Ovary (tissue), 9 donors: Measurements from ENCODE around the gene UQCC2. TPM values are rescaled to one million over a fixed set of nuclear protein-coding genes. Genes with fewer than 3 reads are reported as not detected.

Source experiments
- DNase-seq, 5 donors: peaks; one replicate each; pipeline ENCODE4 v3.0.0-alpha.2; 2019 to 2020
- H3K27ac ChIP-seq, 2 donors: fragments of 200-600 bp; one replicate each; pipeline versions ENCODE4 v1.5.1 to v1.8.0; 2019 to 2022
- H3K27me3 ChIP-seq: fragments of 200-600 bp; one replicate; pipeline ENCODE4 v1.8.0; 2022
- H3K36me3 ChIP-seq: fragments of 200-600 bp; sonication (generic); one replicate; pipeline ENCODE4 v1.5.1; 2019
- H3K4me1 ChIP-seq: one replicate; pipeline ENCODE4 v1.8.1; 2013; ENCODE audit warnings: mild to moderate bottlenecking, moderate library complexity; ENCODE audit not compliant: insufficient read depth
- H3K4me3 ChIP-seq: fragments of 200-600 bp; sonication (generic); one replicate; pipeline ENCODE4 v1.5.1; 2017
- H3K9me3 ChIP-seq, 2 donors: fragments of 200-600 bp in 1 of 2; sonication (generic) in 1 of 2; one replicate each; pipeline versions ENCODE4 v1.5.1 to v1.8.1; 2013 to 2019; ENCODE audit warnings: mild to moderate bottlenecking in 1 of 2, moderate library complexity in 1 of 2
- EP300 ChIP-seq: sonication (generic); formaldehyde crosslinking; IDR thresholded peaks from one replicate; pipeline ENCODE4 v1.6.1; 2017; ENCODE audit warnings: antibody characterized with exemption
- POLR2A ChIP-seq: fragments of 450-650 bp; IDR thresholded peaks from one replicate; pipeline ENCODE4 v1.6.1; 2017; ENCODE audit warnings: antibody characterized with exemption, mild to moderate bottlenecking, moderate library complexity
- WGBS, 3 donors: extraction: QIAGEN DNeasy Blood & Tissue Kit in 1 of 3; methylation state at CpG; one replicate each; pipeline versions ENCODE4 v1.1.5 to v1.1.7; 2013 to 2017; 5-methylcytosine and 5-hydroxymethylcytosine counted together
- intact Hi-C, 4 donors: fragments of 100-400 bp; cut with DNase I; formaldehyde crosslinking; loops; one replicate each; pipeline versions ENCODE4 v1.11.0 to v1.15.1; 2022 to 2023
- polyA plus RNA-seq, 2 donors: library from polyadenylated mRNA; stranded (reverse); fragments of 200-250 nt in 1 of 2; fragments of 350-450 nt in 1 of 2; fragmentation: Illumina TruSeq in 1 of 2; extraction: RNeasy Lipid Tissue Mini Kit (QIAGEN cat#74804) in 1 of 2; gene quantifications; one replicate each; pipeline ENCODE4 v1.2.3, GENCODE V29; 2013 to 2014
- total RNA-seq, 7 donors: library from RNA; depleted of rRNA in 2 of 7; stranded (reverse); fragments of >200 nt in 2 of 7; fragmentation: NEBNext Ultra II Directional in 3 of 7; extraction: Animal tissue kit (Norgen Biotek cat#: 25700) in 3 of 7; gene quantifications; one replicate each; pipeline versions ENCODE4 v1.1.0 to v1.2.4, GENCODE V29; 2016 to 2023
- TF ChIP-seq, protein P1 (sequence below), 3 donors: fragments of 450-650 bp in 2 of 3; fragments of 200-600 bp in 1 of 3; IDR thresholded peaks; one replicate each; pipeline versions ENCODE4 v1.5.1 to v1.8.0; 2016 to 2022; ENCODE audit warnings: antibody characterized with exemption in 3 of 3, mild to moderate bottlenecking in 1 of 3
- donor health status: DM: no; HTN: no; CAD: no; lungs with moderate emphysema.
- donor health status: DM: no; HTN: no; CAD: no.
- donor health status: Bipolar disorder and iron deficiency.
- donor health status: DM: yes; HTN: yes; CAD: no.
- donor health status: DM: no; HTN: no; CAD: no.
- donor health status: DM: yes; HTN: yes; CAD: no.

UQCC2 gene
- total and polyA plus RNA-seq, 9 donors = 9.1 to 65.2 (median 38.0) TPM

DNA sequence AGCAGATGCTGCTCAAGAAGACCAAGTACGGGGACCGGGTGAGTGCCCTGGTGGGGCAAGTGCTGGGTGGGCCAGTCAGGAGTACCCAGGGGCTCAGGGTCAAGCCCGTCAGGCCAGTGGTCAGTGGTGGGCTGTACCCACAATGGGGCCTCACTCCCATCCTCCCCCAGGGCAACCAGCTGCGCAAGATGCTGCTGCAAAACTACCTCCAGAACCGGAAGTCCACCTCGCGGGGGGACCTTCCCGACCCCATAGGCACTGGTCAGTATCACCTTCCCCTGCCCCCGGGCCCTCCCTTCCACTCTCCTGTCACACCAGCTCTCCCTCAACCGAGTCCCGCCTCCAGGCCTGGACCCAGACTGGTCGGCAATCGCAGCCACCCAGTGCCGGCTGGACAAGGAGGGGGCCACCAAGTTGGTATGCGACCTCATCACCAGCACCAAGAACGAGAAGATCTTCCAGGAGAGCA is 27.0 kb downstream of the UQCC2 start:
- Histone ChIP-seq H3K9me3 (no peaks in the 10 kb centered on the region), H3K27me3 (no peaks in the 10 kb centered on the region), H3K27ac (no peak overlapping the region), H3K4me1 (peaks cover 10% of the 10 kb centered on the region), H3K4me3 (no peak overlapping the region), H3K36me3 (no peaks in the 10 kb centered on the region)
- WGBS, 3 donors = 90 to 91% (median 90%) methylated on average over 16 of the region's 16 CpGs
- intact Hi-C loops = no loop called here
- TF ChIP-seq, protein P1, sequence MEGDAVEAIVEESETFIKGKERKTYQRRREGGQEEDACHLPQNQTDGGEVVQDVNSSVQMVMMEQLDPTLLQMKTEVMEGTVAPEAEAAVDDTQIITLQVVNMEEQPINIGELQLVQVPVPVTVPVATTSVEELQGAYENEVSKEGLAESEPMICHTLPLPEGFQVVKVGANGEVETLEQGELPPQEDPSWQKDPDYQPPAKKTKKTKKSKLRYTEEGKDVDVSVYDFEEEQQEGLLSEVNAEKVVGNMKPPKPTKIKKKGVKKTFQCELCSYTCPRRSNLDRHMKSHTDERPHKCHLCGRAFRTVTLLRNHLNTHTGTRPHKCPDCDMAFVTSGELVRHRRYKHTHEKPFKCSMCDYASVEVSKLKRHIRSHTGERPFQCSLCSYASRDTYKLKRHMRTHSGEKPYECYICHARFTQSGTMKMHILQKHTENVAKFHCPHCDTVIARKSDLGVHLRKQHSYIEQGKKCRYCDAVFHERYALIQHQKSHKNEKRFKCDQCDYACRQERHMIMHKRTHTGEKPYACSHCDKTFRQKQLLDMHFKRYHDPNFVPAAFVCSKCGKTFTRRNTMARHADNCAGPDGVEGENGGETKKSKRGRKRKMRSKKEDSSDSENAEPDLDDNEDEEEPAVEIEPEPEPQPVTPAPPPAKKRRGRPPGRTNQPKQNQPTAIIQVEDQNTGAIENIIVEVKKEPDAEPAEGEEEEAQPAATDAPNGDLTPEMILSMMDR (IDR thresholded peaks at IDR 0.05) = no peak
- TF ChIP-seq EP300 = no peak
- TF ChIP-seq POLR2A = no peak
- no peak for DNase-seq

DNA sequence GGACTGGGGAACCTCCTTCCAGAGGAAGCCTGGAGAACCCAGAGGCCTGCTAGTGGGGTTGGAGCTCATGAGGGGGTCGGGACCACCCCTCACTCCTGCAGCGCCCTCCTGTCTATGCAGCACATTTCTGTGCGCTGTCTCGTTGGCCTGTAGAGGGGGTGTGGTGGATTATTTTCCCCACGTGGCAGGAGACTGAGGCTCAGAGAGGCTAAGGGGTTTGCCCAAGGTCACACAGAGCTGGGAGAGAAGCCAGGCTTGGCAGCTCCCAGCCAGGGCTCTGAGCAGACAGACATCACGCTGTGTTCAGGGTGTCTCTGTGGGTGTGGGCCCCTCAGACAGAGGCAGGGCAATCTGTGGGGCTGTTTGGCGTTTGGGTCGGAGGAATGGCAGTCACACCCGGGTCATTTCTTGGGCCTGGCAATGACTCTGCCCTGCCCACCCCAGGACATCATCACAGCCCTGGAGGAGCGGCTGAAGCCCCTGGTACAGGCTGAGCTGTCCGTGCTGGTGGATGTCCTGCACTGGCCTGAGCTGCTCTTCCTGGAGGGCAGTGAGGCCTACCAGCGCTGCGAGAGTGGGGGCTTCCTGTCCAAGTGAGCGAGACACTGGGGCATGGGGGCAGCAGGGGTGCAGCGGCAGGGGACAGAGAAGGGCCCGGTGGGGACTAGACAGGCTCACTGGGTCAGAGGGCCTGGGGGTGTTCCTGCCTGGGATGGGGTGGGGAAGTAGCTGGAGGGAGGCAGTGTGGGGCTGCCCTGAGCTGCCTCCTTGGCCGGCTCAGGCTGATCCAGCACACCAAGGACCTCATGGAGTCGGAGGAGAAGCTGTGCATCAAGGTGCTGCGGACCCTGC is 27.7 kb downstream of the UQCC2 start:
- WGBS, 3 donors = 49 to 62% (median 54%) methylated on average over 17 to 19 of the region's 19 CpGs
- Histone ChIP-seq H3K27ac (no peak overlapping the region), H3K36me3 (no peaks in the 10 kb centered on the region), H3K9me3 (no peaks in the 10 kb centered on the region), H3K4me3 (no peak overlapping the region), H3K27me3 (no peaks in the 10 kb centered on the region), H3K4me1 (peaks cover 10% of the 10 kb centered on the region)
- intact Hi-C loops = no loop called here
- TF ChIP-seq EP300 (no peak), POLR2A (no peak)
- TF ChIP-seq, protein P1 (IDR thresholded peaks at IDR 0.05) = no peak
- DNase-seq = peak in 1 of 5 donors; percentile 22

DNA sequence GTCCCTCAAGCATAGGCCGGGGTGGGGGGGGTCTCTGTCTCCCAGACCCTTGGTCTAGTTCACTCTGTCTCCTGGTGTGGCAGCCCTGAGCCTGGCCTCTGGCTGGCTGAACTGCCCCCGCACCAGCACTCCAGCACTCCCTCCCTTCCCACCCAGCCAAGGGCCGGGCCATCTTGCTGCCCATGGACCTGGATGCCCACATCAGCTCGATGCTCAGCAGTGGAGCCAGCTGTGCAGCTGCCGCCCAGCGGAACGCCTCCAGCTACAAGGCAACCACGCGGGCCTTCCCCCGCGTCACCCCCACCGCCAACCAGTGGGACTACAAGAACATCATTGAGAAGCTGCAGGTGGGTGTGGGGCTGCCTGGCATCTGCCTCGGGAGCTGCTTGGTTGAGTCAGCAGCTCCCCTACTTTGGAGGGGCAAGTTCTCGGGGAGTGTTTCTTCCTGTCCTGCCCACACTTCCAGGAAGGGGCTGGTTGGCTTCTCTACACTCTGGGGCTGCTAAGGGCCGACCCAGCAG is 28.4 kb downstream of the UQCC2 start:
- Histone ChIP-seq H3K9me3 (no peaks in the 10 kb centered on the region), H3K36me3 (no peaks in the 10 kb centered on the region), H3K27me3 (no peaks in the 10 kb centered on the region), H3K27ac (no peak overlapping the region), H3K4me1 (peaks cover 10% of the 10 kb centered on the region), H3K4me3 (no peak overlapping the region)
- WGBS, 3 donors = 52 to 77% (median 58%) methylated on average over 14 to 15 of the region's 15 CpGs
- intact Hi-C loops = no loop called here
- no peak for DNase-seq
- TF ChIP-seq, protein P1 (IDR thresholded peaks at IDR 0.05) = no peak
- no peak for TF ChIP-seq POLR2A
- TF ChIP-seq EP300 = no peak

DNA sequence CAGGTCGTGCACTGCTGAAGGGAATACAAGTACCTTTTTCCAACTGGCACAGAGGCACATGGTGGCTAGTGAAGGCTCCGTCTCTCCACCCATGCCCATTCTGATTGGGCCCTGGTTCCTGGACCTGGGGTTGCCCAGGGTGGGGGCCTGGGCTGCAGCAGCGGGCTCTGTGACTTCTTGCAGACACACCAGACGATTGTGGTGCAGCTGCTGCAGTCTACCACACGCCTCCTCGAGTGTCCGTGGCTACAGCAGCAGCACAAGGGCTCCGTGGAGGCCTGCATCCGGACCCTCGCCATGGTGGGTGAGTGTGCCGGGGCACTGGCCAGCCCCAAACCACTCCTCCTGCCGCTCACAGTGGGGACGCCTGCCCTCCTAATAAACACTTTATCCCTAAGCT is 29.2 kb downstream of the UQCC2 start:
- TF ChIP-seq, protein P1 (IDR thresholded peaks at IDR 0.05) = no peak
- TF ChIP-seq POLR2A (no peak), EP300 (no peak)
- H3K9me3 ChIP-seq = no peaks in the 10 kb centered on the region
- no peak overlapping the region for H3K4me3 ChIP-seq
- 94 to 96% (median 96%) methylated on average over 13 of the region's 13 CpGs for WGBS, 3 donors
- no peaks in the 10 kb centered on the region for H3K27me3 ChIP-seq
- intact Hi-C loops = no loop called here
- H3K36me3 ChIP-seq = no peaks in the 10 kb centered on the region
- no peak overlapping the region for H3K27ac ChIP-seq
- DNase-seq = no peak
- H3K4me1 ChIP-seq = peaks cover 10% of the 10 kb centered on the region
